ENCODE data around the gene PPM1J.

DNA sequence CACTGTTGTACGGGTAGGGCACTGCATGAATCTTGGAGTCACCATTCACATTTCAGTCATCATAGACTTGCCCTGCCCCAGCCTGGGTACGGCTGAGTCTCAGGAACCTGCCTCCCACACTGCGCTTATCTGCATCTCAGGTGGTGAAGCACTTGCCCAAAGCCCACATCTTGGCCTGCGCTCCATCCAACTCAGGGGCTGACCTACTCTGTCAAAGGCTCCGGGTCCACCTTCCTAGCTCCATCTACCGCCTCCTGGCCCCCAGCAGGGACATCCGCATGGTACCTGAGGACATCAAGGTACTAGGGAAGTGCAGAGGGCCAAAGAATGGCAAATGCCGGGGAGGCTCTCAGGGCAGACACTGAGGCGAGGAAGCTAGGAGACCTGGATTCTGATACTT is 19.9 kb downstream of the PPM1J start:
- TF ChIP-seq, protein P1, sequence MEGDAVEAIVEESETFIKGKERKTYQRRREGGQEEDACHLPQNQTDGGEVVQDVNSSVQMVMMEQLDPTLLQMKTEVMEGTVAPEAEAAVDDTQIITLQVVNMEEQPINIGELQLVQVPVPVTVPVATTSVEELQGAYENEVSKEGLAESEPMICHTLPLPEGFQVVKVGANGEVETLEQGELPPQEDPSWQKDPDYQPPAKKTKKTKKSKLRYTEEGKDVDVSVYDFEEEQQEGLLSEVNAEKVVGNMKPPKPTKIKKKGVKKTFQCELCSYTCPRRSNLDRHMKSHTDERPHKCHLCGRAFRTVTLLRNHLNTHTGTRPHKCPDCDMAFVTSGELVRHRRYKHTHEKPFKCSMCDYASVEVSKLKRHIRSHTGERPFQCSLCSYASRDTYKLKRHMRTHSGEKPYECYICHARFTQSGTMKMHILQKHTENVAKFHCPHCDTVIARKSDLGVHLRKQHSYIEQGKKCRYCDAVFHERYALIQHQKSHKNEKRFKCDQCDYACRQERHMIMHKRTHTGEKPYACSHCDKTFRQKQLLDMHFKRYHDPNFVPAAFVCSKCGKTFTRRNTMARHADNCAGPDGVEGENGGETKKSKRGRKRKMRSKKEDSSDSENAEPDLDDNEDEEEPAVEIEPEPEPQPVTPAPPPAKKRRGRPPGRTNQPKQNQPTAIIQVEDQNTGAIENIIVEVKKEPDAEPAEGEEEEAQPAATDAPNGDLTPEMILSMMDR (IDR thresholded peaks at IDR 0.05; ENCODE audit: insufficient read depth, low read depth, low read length), result no peak
- TF ChIP-seq EZH2 (IDR thresholded peaks at IDR 0.05; ENCODE audit: insufficient read depth, low read length), result no peak
